C4-2B (cell line): ENCODE results near the gene MICAL3.

Source experiments
- ZFX ChIP-seq: fragments of 450-650 bp; IDR thresholded peaks from 2 replicates; pipeline ENCODE4 v1.6.1; 2017
- TF ChIP-seq, protein P1 (sequence below): fragments of 450-650 bp; conservative IDR thresholded peaks from 2 replicates; pipeline ENCODE4 v1.5.1; 2017; ENCODE audit warnings: mild to moderate bottlenecking

DNA sequence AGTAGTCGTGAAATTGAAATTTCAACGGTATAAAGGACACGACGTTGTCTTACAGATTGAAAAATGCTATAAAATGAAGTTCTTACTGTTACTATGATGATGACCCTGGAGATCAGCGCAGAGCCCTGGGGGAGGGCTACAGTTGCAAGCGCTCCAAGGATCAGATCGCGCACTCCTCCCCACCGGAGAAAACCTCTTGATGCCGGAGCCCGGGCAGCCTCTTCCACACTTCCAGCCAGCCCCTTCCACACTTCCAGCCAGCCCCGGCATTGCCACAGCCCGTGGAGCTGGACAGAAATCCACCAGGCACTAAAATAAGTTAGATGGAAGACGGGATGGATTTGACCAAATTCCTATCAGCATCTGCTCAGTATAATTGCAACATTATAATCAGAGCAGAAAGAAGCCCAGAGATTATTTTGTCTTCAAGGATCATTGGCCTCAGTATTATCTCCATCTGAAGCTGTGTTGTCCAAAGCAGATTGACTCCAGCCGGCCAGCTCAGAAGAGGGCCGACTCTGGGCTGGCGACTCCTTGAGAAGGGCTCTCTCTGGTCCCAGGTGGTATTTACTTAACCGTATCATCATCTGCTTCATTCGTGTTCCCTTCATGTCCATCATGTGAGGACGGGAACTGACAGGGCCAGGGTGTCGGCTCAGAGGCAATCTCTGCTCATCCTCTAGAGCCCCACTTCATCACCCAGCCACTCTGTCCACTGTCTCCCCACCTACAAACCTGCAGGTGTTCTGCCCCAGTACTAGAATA lies 777 bp upstream of the MICAL3 start:
- TF ChIP-seq, protein P1, sequence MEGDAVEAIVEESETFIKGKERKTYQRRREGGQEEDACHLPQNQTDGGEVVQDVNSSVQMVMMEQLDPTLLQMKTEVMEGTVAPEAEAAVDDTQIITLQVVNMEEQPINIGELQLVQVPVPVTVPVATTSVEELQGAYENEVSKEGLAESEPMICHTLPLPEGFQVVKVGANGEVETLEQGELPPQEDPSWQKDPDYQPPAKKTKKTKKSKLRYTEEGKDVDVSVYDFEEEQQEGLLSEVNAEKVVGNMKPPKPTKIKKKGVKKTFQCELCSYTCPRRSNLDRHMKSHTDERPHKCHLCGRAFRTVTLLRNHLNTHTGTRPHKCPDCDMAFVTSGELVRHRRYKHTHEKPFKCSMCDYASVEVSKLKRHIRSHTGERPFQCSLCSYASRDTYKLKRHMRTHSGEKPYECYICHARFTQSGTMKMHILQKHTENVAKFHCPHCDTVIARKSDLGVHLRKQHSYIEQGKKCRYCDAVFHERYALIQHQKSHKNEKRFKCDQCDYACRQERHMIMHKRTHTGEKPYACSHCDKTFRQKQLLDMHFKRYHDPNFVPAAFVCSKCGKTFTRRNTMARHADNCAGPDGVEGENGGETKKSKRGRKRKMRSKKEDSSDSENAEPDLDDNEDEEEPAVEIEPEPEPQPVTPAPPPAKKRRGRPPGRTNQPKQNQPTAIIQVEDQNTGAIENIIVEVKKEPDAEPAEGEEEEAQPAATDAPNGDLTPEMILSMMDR, result no peak
- no peak for TF ChIP-seq ZFX
